ENCODE measurements around the gene GRHL3. TPM values are rescaled to one million over a fixed set of nuclear protein-coding genes. Genes with fewer than 3 reads are reported as not detected.
A peak's percentile ranks its signal among the peaks of the same experiment; 100 is the strongest.

The GRHL3 gene
- total RNA-seq, 2 donors from 2014 or later, result 0.54 to 1.3 TPM

GRCh38 chr1:24389231-24389678 lies 70.1 kb downstream of the GRHL3 start:
- Histone ChIP-seq H3K9me3 (no peaks in the 10 kb centered on the region), H3K36me3 (no peaks in the 10 kb centered on the region), H3K4me3 (no peak overlapping the region), H3K27ac (no peak overlapping the region), H3K27me3 (replicated peaks; ENCODE audit: insufficient read depth) (no peaks in the 10 kb centered on the region), H3K4me1 (ENCODE audit: control insufficient read depth in 1 of 2, low read depth in 2 of 2) (peaks cover 6% of the 10 kb centered on the region in 2 donors)
- DNase-seq (ENCODE audit: low spot score), result no peak
- no peak for TF ChIP-seq CTCF (IDR thresholded peaks at IDR 0.05)
- no peak for ATAC-seq (ENCODE audit: insufficient number of reproducible peaks, low FRiP score, low read depth)

GRCh38 chr1:24390924-24391782 lies 72.0 kb downstream of the GRHL3 start:
- no peaks in the 10 kb centered on the region for H3K27me3 ChIP-seq (replicated peaks; ENCODE audit: insufficient read depth)
- H3K36me3 ChIP-seq, result no peaks in the 10 kb centered on the region
- ATAC-seq (ENCODE audit: insufficient number of reproducible peaks, low FRiP score, low read depth) (peak; percentile 70), DNase-seq (ENCODE audit: low spot score) (peak; percentile 15)
- peak; percentile 90 for TF ChIP-seq CTCF (IDR thresholded peaks at IDR 0.05)
- H3K27ac ChIP-seq, result peak overlapping the region; percentile 23 to 54
- peak overlapping the region; percentile 26 for H3K4me3 ChIP-seq
- peaks cover 6% of the 10 kb centered on the region in 2 donors for H3K4me1 ChIP-seq (ENCODE audit: control insufficient read depth in 1 of 2, low read depth in 2 of 2)
- H3K9me3 ChIP-seq, result no peaks in the 10 kb centered on the region

GRCh38 chr1:24391882-24392603 lies 72.9 kb downstream of the GRHL3 start:
- H3K9me3 ChIP-seq, result no peaks in the 10 kb centered on the region
- no peaks in the 10 kb centered on the region for H3K36me3 ChIP-seq
- TF ChIP-seq CTCF (IDR thresholded peaks at IDR 0.05), result peak; percentile 45
- DNase-seq (ENCODE audit: low spot score) (no peak), ATAC-seq (ENCODE audit: insufficient number of reproducible peaks, low FRiP score, low read depth) (no peak)
- peak overlapping the region; percentile 26 for H3K4me3 ChIP-seq
- H3K27ac ChIP-seq, result peak overlapping the region; percentile 23 to 54
- peaks cover 6% of the 10 kb centered on the region in 2 donors for H3K4me1 ChIP-seq (ENCODE audit: control insufficient read depth in 1 of 2, low read depth in 2 of 2)
- H3K27me3 ChIP-seq (replicated peaks; ENCODE audit: insufficient read depth), result no peaks in the 10 kb centered on the region

GRCh38 chr1:24392604-24392946 lies 73.4 kb downstream of the GRHL3 start:
- DNase-seq (ENCODE audit: low spot score) (no peak), ATAC-seq (ENCODE audit: insufficient number of reproducible peaks, low FRiP score, low read depth) (no peak)
- Histone ChIP-seq H3K4me3 (no peak overlapping the region), H3K4me1 (ENCODE audit: control insufficient read depth in 1 of 2, low read depth in 2 of 2) (peaks cover 6% of the 10 kb centered on the region in 2 donors), H3K9me3 (no peaks in the 10 kb centered on the region), H3K36me3 (no peaks in the 10 kb centered on the region), H3K27ac (no peak overlapping the region), H3K27me3 (replicated peaks; ENCODE audit: insufficient read depth) (no peaks in the 10 kb centered on the region)
- TF ChIP-seq CTCF (IDR thresholded peaks at IDR 0.05), result no peak

GRCh38 chr1:24392982-24393650 lies 74.0 kb downstream of the GRHL3 start:
- Histone ChIP-seq H3K4me1 (ENCODE audit: control insufficient read depth in 1 of 2, low read depth in 2 of 2) (peaks cover 6% of the 10 kb centered on the region in 2 donors), H3K27ac (no peak overlapping the region), H3K36me3 (no peaks in the 10 kb centered on the region), H3K4me3 (no peak overlapping the region), H3K9me3 (no peaks in the 10 kb centered on the region), H3K27me3 (replicated peaks; ENCODE audit: insufficient read depth) (no peaks in the 10 kb centered on the region)
- TF ChIP-seq CTCF (IDR thresholded peaks at IDR 0.05), result no peak
- no peak for ATAC-seq (ENCODE audit: insufficient number of reproducible peaks, low FRiP score, low read depth)
- no peak for DNase-seq (ENCODE audit: low spot score)
